NK-92 (cell line): ENCODE data around the gene AHR.

ENCODE experiments used
- DNase-seq: peaks from one replicate; lab custom pipeline; 2025; ENCODE audit not compliant: unreplicated experiment; lab: John Stamatoyannopoulos, UW

AHR gene

GRCh38 chr7:17298102-17298839 is at the start of gene AHR:
Gene AHR (plus strand): TSS chr7:17298652. CDS start chr7:17299265, 613 bp downstream.
- no peak for DNase-seq

DNA sequence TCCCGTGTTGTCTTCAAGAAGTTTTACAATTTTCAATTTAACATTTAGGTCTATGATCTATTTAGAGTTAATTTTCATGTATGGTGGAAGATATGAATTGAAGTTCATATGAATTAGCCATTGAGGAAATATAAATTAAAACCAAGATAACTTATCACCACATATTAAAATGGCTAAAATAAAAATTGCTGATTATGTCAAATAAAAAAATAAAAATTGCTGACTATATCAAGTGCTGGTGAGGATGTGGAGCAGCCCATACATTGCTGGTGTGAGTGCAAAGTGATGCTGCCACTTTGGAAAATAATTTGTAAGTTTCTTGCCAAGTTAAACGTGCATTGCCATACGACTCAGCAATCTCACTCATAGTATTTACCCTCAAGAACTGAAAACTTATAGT is 44.6 kb upstream of the AHR start:
- no peak for DNase-seq

- no peak for DNase-seq
Observed at GRCh38 chr7:17255926-17256325, 42.5 kb upstream of the AHR start.

GRCh38 chr7:17256375-17256774 is 42.1 kb upstream of the AHR start:
- no peak for DNase-seq

GRCh38 chr7:17266565-17266964 is 31.9 kb upstream of the AHR start:
- no peak for DNase-seq

DNA sequence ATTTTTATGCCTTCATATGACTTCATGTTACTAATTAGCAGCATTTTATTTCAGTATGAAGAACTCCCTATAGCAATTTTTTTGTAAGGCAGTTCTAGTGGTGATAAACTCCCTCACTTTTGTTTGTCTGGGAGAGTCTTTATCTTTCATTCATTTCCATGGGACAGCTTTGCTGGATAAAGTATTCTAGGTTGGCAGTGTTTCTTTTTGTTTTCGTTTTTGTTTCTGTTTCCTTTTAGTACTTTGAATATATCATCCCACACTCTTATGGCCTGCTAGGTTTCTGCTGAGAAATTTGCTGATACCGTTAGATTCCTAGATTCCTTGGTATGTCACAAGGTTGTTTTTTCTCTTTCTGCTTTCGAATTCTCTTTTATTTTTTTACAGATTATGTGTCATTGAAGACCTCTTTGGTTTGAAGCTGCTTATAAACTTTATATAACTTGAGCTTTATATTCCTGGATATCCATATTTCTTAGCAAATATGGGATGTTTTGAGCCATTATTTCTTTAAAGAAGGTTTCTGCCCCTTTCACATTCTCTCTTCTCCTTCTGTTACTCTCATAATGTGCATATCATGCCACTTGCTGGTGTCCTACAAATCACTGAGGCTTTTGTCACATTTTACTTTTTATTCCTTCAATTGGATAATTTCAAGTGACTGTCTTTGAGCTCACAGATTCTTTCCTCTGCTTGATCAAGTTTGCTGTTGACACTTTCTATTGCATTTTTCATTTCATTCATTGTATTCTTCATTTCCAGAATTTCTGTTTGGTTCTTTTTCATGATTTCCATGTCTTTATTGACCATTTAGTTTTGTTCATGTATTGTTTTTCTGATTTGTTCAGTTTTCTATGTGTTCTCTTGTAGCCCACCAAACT is 28.9 kb upstream of the AHR start:
- DNase-seq: no peak

GRCh38 chr7:17274551-17275245 is 23.8 kb upstream of the AHR start:
- DNase-seq: no peak

DNA sequence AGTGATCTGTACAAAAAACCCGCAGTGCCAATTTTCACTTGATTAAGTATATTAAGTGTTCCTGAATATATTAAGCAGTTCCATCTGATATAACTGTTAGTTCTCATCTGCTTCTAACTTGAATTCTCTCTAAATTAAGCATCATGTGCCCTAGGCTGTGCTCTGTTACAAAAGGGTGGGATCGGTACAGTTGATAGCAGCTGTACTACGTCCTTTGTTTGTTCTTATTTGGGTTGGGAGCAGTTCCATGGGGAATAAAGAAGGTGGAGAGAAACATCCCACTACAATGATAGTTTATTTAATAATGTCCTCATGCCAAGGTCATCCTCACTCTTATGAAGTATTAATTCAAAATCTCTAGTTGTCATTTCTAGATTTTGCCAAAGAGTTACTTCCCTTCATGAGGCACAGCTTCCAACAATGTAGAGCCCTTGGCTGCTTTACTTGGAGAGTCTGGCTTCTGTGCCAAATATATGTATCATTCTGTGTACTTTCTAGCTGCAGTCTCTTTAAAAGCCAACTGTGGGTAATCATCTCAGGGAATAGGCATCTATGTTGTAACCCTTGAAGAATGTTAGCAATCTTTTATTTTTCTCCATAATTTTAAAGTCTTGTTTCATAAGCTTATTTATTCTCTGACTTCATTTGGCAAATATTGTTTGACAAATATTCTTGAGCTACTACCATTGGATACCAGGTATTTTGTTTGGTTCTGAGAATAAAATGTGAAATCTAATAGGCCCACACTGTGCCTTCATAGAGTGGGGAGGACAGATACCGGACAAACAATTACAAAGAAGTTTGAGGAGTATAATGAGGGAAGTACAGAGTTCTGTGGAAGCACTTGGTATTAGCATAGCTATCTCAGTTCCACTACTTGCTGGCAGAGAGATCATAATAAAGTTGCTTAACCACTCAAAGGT is 22.4 kb upstream of the AHR start:
- DNase-seq: no peak

GRCh38 chr7:17279061-17279460 is 19.4 kb upstream of the AHR start:
- DNase-seq: no peak

DNA sequence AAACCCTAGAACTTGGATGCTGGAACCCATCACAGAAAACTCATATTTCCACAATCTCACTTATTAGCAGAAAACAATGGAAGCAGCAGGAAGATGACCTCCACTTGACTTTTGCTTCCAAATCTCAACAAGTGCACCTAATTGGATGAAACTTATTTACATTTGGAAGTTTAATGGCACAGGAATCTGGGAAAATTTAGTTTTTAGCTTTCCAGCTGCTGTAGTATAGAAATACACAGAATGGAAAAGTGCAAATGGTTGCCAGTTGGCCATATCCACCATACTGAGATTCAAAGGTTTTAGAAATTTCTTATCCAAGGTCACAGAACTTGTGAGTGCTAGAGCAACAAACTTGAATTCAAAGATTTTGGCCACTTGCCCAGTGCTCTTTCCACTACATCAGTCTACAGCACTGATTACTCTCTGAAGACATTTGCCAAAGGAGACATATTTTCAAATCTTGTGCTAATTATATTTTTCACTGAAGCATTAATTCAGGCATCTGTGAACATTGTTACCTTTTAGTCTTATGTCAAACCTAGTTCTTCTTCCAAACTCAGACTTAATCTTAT is 9.3 kb upstream of the AHR start:
- no peak for DNase-seq

DNA sequence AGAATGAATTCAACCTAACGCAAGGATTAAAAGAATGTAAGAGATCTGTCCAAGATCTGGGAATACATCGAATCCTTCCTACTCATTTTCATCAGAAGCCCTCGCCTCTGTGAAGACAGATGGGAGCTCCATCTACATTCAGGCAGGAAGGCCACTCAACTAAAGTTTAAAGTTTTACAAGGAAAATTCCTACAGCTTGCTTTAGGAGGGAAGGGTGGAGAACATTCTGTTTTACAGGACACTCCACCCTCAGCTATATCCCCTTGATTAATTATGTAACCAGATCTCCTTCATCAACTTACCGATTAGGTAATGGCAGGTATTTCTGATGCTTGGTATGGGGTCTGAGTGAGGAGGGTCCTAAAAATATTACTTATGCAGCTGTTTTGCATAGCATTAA is 5.6 kb upstream of the AHR start:
- DNase-seq: no peak

DNA sequence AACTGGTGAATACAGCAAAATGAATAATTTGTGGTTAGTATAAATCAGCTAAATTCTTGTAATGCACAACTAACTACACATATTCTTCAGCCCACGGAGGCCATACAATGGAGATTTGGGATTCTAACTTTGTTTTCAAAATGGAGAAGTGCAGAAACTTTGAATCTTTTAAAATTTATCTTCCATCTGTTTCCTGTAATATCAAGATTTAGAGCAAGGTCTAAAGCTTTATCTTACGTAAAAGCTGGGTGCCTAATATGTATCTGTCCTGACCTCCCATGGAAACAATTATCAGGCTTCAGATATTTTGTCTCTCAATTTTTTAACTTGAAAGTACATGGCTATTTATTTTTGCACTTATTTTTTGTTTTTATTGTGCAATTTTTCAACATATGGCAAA is 5.0 kb upstream of the AHR start:
- DNase-seq: no peak

DNA sequence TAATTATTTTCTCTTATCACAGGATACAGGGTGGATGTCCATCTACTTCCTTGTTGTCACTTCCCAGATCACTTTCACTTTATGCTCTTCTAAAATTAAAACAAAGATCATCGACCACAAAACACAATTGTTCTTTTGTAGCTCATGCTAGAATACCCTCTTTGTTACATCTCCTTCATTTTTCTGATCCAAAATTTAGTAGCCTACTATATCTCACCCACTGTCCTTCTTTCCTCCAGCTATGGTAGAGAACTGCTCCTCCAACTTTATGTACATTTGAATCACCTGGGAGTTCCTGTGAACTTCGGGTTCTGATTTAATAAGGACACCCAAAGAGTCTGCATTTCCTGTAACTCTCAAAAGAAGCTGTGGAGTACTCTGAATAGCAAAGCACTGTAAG is 1.2 kb upstream of the AHR start:
- DNase-seq: no peak

DNA sequence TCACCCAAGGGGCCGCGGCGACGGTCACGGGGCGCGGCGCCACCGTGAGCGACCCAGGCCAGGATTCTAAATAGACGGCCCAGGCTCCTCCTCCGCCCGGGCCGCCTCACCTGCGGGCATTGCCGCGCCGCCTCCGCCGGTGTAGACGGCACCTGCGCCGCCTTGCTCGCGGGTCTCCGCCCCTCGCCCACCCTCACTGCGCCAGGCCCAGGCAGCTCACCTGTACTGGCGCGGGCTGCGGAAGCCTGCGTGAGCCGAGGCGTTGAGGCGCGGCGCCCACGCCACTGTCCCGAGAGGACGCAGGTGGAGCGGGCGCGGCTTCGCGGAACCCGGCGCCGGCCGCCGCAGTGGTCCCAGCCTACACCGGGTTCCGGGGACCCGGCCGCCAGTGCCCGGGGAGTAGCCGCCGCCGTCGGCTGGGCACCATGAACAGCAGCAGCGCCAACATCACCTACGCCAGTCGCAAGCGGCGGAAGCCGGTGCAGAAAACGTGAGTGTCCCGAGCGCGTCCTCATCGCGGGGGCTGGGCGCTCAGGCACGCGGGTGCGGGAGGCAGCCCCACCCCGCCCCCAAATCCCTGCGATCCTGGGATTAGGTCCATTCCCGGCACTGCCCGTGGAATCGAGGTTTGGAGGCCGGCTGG is 509 bp downstream of the AHR start:
- DNase-seq: no peak

DNA sequence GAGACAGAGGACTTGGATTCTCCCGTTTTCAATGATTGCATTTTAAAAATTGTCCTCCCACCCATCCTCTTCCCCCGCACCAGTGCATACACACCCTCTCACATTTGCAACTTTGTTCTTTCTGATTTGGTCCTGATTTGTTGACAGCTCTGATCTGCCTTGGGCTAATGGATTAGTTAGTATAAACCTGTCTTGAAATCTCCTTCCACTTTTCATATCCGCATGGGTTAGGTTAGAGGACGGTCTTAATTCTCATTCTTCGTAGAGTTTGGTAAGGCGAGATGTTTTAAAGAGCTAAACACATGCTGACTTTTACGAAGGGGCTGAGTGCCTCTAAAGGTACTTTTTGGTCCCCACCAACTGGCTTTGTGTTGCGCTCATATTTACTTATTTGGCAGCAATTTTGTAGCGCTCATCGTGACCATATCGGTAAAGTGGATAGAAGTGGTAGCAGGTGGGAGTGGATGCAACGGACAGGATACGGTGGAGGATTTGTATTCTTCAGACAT is 1.1 kb downstream of the AHR start:
- no peak for DNase-seq

DNA sequence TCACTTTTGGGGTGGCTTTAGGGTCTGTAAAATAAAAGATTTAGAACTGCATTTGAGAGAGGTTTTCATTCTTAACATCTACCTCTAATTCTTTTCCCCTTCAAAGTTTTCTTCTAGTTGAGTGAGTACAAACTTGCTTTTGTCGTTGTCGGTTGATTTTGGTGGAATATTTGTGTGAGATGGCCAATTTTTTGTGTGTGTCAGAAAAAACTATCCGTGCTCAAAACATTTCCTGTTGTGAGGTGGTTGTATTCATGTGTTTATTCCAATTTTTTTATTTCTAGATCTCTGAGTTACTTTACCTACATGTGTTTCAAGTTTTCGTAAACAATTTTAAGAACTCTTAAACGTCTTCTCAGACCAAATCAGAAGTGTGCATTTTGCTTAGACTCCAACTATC is 1.6 kb downstream of the AHR start:
- DNase-seq: no peak

DNA sequence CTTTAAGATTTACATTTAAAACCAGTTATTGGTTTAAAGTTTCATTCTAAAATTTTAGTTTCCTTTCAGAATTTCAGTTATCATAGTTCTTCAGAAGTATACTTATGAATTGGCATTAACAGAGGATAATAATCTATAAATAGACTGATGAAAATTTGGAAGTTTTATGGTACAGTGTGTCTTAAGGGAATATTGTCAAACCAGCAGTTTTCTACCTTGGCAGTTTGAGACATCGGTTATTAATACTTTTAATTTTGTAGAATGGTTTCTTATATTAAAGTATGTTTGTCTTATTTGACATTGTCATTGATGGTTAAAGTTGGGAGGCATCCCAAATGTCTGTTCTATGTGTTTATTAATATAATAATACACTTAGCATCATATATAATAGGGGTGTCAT is 2.0 kb downstream of the AHR start:
- DNase-seq: no peak

- no peak for DNase-seq
Observed at GRCh38 chr7:17301471-17302456, 3.3 kb downstream of the AHR start.
